Stimulated activated CD4-positive, alpha-beta T cell treated with anti-CD3 and anti-CD28 coated beads, Interleukin-1b, Interleukin-23, amount 100 ng/mL, for 24 hours (primary cell): ENCODE results near the gene OLFML1.
A peak's percentile ranks its signal among the peaks of the same experiment; 100 is the strongest.

Experiments
- DNase-seq, 4 experiments: peaks; one replicate each; pipeline ENCODE4 v3.0.0-alpha.2; 2020; ENCODE audit warnings: low read depth in 4 of 4, low spot score in 1 of 4

The OLFML1 gene

DNA sequence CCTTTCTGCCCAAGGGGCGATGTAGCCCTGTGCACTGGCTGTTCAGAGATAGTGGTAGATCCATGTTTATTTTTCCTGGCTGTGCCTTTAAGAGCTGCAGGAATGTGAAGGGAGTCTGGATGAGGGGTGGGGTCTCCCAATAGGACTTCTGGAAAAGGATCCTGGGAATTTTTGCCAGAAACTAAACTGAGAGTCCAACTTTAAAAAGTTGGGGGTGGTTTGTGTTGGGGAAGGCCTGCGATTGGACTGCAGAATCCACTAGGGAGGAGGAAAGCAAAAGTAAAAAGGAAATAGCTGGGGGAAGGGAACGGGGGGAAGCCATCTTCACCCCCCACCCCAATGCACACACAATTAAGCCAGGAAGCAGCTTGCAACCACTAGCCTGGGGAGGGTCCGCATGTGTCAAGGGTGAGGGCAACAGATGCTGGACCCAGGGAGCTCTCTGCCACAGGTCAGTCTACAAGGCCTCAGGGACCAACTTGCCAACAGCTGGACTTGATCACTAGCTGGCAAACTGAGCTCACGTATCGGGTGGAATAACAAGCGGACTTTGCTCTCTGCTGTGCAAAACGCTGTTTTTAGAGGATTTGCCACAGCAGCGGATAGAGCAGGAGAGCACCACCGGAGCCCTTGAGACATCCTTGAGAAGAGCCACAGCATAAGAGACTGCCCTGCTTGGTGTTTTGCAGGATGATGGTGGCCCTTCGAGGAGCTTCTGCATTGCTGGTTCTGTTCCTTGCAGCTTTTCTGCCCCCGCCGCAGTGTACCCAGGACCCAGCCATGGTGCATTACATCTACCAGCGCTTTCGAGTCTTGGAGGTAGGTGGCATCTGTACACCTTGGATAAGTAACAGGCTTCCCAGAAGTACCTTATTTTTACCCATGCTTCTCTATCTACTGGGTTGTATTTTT is at the start of gene OLFML1:
TSS of gene OLFML1 (plus strand) at position 321 of the 912 bp plus-strand sequence. CDS start at position 691, 370 bp downstream.
- DNase-seq: no peak

DNA sequence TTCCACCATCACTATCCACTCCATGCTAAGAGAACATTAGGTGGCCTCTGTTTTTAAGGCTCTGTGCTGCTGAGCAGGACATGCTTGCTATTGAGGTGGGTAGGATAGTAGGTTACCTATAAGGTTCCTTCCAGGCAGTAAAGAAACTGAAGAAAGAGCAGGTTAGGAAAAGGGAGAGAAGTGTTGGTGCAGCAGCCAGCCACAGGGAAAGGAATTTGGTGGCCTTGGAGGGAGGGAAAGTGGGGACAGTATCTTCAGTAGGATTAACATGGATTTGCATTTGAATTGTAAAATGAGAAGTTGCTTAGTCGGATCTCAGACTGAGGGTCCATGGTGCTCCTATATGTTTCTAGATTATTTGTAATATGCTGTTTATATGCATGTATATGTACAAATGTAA is 49.2 kb upstream of the OLFML1 start:
- DNase-seq: no peak

DNA sequence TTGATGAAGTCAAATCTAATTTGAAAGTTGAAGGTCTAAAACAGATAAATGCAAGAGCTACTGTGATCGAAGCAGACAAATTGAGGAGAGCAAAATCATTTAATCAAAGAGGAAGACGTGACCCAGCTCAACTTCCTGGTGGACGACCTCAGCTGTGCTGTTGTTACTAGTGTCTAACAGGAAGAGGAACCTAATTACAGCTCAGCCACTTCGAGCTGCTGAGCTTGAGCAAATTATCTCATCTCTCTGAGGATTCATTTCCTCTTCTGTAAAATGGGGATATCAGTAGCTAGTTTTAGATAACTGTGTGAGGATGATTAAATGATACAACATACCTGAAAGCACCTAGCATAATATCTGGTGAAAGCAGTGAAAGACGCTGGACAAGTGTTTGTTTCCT is 48.6 kb upstream of the OLFML1 start:
- no peak for DNase-seq

DNA sequence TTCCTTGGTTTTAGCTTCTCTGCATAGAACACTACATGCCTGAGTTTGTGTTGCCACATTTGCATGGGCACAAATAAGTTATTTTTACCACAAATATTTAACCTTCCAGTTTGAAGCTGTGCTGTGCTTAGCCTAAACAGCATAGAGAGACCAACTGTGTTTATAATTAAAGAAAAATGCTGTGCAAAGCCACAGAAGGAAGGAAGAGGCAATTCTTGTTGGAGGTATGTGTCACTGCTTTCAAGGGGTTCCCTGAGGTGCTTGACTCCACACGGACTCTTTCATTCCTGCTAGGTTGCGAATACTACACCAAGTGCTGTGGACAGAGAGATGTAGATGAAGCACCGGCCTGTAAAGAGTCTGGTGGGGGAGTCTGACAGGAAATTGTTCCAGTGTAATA is 47.6 kb upstream of the OLFML1 start:
- no peak for DNase-seq

DNA sequence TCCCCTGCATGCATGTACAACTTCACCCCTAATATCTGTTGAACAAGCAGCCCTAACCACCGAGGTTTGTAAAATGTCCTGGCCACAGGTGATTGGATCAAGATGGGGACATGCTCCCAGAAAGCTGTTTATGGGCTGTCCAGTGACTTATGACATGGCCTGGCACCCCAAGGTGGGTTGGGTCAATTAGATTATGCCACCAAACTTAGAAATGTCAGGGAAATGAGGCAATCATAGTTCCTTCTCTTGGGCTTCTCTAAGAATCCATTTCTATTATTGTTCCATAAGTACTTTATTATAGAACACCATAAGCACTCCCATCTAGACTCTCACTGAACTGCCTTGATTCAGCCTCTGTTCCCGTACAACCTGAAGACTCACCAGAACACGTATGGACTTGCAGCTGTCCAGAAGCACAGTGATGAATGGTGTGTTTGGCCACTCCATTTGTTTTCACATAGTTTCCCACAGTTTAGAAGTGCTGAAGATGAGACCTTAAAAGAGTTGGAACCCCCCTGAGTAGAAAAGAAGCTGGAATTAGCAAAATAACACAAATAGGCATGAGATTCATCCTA is 45.5 kb upstream of the OLFML1 start:
- DNase-seq: no peak

DNA sequence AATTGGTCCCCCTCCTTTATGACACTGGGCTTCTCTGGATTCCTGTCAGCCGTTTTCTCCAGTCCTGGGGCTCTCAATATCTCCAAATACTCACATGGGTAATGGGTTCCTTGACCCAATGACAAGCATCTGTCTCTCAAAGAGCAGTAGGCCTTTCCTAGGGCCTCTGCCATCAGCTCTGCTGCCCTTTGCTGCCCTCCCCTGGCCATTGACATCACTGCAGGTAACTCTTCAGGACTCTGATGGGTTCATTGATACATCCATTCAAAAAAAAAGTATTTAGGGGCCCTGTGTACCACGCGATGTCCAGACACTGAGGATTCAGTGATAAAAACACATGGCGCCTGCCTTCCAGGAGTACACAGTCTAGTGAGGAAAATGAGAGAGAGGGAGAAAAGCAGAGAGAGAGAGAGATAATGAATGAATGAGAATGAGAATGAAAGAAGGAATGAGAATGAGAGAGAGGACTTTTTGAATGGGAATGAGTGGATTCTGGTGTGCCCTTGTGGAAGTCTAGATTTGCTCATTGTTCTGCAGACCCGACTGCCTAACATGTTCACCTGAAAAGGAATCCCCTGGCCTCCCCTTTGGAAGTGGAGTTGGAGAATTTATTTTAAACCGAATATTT is 42.6 kb upstream of the OLFML1 start:
- peak; percentile 38 to 55 (median 52) for DNase-seq

DNA sequence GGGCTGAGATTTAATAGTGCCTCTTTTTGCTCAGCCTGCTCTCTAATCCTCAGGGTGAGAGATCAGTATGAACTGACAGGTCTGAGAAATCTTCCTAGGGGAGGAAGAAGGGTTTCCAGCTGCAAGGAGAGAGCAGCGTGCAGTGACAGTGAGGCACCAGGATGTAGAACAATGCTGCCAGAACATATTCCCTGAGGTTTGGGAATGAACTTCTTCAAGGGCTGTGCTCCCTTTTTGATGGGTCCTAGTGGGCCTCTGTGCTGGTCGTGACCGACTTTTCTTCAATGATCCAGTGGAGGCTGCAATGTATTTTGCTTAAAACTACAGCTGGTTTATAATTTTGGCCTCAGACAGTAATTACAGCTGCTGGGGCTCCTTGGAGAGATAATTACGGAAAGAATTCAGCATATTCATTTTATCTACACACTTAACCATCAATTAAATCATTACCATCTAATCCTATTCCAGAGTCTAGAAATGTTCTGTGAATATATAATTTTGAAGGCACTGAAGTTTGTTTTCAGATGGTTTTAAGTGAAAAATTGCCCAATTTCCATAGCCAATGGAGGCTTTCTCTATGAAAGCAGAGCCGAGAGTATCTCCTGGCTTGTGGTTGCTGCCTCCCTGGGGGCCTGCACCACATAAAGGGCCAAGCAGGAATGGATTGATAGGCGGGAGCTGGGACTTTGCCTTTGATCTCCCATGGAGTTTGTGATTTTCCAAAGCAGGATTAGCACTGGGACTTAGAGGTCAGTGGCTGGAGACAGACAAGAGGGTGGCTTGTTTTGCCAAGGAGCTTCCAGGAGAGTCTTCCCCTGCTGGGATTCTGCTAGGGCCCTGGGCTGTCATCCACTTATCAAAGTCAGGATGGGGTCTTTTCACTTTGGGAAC is 41.0 kb upstream of the OLFML1 start:
- no peak for DNase-seq

DNA sequence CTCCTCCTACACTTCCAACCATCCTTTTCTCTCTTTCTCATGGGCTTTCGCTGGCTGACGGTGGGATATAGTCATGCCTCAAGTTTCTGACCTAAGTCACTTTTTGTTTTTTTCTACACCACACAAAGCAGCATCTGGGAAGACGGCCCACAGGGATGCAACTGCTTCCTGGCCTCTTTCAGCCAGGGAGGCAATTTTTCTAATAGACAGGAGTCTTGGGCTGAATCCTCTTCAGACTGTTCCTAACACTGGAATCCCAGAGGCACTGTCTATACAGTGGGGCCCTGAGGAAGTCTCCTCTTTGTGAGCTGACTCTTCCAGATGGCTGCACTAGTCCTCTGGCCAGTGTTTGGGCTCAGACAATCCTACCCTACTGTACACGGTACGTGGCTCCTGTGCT is 39.7 kb upstream of the OLFML1 start:
- DNase-seq: no peak

DNA sequence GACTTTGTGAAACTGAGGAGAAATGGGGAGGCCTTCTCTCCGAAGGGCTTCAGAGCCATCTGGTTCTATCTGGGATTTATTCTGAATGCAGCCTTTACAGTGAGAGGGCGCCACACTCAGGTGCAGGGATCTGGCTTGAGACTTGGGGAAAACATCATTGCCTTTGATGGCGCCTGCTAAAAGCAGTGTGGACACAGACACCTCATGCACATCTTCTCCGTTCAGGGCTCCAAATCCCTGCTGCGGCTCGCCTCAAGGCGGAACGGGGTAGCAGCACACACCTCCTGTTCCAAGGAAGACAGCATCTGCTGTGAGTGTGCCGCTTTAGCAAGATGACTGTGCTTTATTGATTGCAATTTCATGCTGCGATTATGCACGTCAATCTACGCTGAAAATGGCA is 37.1 kb upstream of the OLFML1 start:
- DNase-seq: no peak

DNA sequence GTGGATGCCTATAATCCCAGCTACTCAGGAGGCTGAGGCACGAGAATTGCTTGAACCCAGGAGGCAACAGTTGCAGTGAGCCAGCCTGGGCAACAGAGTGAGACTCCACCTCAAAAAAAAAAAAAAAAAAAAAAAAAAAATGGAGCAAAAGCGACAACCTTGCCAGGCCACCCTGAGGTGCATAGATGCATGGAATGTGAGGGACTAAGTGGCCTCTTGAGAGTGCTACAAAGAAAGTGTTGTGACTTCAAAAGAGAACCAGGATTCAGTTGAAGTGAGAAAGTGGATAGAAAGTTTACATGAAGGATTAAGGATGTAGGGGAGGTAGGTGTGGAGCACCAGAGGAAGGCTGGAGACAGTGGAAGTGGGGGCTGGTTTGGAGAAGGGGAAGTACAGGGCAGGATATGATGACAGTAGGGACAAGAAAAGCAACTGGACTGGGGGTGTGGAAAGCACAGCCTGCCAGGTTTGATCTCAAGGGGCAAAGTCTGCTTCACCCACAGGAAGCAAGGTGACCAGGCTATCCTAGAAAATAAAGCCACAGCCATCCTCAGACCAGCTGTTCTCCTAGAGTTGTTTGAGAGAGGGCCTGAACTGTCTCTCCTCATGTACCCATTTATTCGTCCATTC is 36.0 kb upstream of the OLFML1 start:
- DNase-seq: no peak

DNA sequence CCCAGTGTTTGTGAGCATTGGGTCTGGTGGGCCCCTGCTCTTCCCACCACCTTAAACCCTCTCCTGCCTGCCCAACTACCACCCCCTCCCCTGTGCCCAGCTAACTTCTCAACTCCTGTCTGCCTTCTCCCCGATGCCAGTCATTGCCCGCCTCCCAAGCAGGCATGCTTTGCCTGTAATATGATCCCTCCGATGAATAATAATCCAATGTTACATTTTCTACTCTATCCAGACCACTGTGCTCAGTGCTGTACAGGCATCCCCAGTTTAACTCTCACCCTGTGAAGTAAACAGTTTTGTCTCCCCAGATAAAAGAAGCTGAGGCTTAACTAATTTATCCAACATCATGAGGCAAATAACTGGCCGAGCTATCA is 35.5 kb upstream of the OLFML1 start:
- DNase-seq: no peak

DNA sequence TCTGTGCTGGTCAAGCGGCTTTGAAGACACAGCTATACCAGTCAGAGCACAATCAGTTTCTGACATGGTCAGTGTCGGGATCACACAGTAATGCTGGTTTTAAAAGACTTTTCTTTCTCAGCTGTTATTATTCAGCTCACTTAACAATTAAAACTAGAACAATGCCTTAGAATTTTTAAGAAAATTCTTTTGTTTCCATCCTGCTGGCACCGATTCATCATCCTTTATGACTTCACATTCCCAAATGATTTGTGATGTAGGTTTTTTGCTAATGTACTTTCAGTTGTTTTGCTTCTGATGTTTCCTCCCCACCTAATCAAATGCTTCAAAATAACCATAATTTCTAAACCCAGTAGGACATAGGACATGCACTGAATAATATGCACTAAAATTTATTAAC is 34.5 kb upstream of the OLFML1 start:
- DNase-seq: no peak

DNA sequence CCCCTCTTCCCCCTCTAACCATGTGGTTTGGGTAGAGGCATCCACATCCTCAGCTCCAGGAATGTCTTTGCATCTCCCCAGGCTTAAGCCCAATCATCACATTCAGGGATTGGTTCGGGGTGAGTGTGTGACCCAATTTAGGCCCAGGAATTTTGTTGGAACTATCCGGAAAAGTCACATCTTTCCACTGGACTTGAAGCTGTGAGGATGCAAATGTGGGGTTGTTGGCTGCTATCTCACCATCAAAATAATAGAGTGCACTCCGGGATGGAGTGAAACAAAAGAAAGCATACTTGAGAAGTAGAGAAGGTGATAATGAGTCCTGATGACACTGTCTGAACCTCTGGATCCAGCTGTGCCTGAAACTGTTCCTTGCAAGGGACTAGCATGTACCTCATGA is 33.8 kb upstream of the OLFML1 start:
- DNase-seq: no peak

DNA sequence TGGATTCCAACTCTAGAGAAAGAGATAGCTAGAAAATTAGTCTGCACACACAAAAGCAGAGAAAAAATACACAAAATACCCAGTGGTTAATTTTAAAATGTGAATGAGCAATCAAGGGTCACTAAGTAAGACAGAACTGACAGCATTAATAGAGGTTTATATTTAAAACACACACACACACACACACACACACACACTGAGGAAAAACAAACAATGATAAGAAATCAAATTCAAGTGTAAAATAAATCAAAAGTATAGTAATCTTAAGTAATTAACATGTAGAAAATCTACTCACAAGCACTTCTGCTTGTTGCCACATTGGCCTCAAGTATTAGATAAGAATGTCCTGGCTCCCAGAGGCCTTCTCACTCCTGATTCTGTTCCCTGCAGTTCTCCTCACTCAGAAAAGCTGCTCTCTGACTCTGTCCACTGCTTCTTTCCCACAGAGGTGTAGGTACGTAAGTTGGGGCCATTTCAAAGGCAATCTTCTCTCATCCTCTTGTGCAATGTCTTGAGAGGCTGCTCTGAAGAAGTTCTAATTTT is 33.3 kb upstream of the OLFML1 start:
- no peak for DNase-seq

DNA sequence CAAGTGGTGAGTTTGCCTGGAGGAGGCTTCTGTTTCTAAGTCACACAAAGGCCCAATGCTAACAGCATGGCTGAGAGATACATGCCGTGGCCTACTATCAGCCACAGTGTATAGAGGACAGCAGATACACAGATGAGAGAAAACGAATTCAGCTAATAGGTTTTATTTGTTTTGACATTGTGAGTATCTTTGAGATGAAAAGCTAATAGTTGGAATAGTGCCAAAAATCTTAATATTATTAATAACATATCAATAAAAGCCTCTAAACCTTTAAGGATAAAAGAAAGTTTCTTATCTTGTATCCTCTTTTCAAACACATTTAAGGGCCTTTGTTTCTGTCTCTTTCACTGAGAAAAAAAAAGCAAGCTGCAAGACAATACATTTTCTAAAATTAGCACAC is 30.5 kb upstream of the OLFML1 start:
- DNase-seq: no peak

DNA sequence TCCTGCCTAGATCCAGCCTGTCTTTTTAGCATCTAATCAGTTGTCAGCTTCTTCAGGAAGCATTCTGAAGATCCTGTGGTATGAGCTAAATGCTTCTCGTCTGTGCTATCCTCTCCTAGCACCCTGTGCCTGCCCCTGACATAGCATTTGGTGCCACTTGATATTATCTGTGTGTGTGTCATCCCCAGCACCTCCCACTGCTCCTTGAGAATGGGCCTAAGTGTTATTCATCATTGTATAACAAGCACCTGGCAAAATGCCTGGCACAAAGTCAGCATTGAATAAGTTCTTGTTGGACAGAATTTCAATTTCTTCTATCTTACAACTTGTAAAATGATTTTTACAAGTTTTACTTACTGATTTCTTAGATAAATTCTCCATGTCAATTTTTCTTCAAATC is 28.1 kb upstream of the OLFML1 start:
- DNase-seq: no peak

DNA sequence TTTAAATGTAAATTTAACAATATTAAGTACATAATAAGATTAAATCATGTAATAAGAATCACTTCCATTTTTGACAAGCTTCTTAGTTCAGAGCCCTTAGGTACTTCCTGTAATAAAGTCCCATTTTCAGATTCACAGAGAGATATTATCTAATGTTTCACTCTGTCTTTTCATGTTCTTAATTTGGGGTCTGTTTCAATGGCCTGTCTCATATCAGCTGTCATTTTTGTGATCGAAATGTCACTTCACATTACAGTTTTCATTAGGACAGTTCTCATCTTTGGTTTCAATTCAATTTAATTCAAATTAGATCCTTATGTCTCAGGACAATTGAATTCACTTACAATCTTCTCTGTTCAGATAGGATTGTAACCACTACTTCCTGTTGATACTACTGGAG is 22.6 kb upstream of the OLFML1 start:
- no peak for DNase-seq

DNA sequence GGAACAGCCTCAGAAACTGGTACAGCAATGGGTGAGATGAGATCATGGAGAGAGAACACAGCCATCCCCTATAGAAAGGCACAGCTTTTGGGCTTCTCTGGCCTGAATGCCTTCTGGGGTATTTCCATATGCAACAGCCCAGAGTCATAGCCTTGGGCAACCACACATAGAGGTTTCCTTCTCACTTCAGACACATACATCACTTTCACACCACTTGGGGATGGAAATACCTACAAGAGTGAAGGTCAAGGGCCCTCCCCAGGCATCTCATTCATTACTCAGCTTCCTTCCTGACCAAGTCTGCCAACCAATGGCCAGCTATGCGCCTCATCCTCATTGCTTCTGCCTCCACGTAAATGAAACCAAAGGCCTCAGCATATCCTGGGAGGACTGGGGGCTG is 17.7 kb upstream of the OLFML1 start:
- no peak for DNase-seq

DNA sequence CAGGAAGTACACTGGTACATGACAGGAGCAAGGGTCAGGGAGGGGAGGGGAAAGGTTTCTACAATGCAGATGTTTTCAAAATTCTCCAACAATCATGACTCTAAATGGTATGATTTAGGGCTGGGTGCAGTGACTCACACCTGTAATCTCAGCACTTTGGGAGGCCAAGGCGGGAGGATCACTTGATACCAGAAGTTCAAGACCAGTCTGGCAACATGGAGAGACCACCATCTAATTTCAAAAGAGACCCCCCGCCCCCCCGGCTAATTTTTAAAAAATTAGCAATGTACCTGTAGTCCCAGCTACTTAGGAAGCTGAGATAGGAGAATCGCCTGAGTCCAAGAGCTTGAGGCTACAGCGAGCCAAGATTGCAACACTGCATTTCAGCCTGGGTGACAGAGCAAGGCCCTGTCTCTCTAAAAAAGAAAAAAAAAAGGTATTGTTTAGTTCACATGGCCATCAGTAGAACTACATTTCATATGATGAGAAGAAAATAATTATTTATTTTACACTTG is 15.9 kb upstream of the OLFML1 start:
- no peak for DNase-seq

DNA sequence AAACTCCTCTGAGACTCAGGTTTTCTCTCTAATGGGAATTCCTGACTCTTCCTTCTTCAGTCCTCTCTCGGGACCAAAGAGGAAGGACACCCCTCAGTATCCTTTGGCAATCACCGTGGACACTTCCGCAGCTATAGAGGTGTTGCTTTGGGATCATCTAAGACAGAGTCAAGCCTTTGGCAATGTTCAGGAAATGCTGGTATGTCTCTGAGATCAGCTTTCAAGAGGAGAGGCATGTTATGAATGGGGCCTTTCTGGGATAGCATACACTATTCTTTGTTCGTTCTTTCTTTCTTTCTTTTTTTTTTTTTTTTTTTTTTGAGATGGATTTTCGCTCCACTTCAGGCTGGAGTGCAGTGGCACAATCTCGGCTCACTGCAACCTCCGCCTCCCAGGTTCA is 14.2 kb upstream of the OLFML1 start:
- no peak for DNase-seq
